Motor neuron (in vitro differentiated cells): ENCODE data around the gene NRBF2. TPM values are rescaled to one million over a fixed set of nuclear protein-coding genes. Genes with fewer than 3 reads are reported as not detected.

Experiments used
- ATAC-seq, 8 experiments: fragments of 200-7000 bp; cut with Tn5 transposase; replicated peaks in 6 of 8; 2 replicates each; pipeline ENCODE4 v1.8.0; 2021; ENCODE audit warnings: mild to moderate bottlenecking in 8 of 8, moderate library complexity in 8 of 8
- H3K27ac ChIP-seq, 2 donors: fragments of 250-450 bp; sonication (Bioruptor Pico); 2 replicates each; pipeline ENCODE4 v1.9.0; 2021; ENCODE audit warnings: antibody characterized with exemption in 2 of 2, mild to moderate bottlenecking in 2 of 2, moderate library complexity in 1 of 2
- H3K4me1 ChIP-seq, 2 donors: fragments of 250-450 bp; sonication (Bioruptor Pico); replicated peaks in 1 of 2; 2 replicates each; pipeline ENCODE4 v1.6.1; 2021; ENCODE audit warnings: antibody characterized with exemption in 2 of 2, mild to moderate bottlenecking in 2 of 2, moderate library complexity in 1 of 2
- H3K4me3 ChIP-seq, 5 donors: fragments of 250-450 bp; sonication (Bioruptor Pico); 2 replicates each; pipeline ENCODE4 v1.9.0; 2021; ENCODE audit warnings: antibody characterized with exemption in 5 of 5, mild to moderate bottlenecking in 5 of 5, moderate library complexity in 4 of 5
- WGBS, 10 experiments: fragments of 450-650 bp; shearing (Covaris generic); methylation state at CpG; one replicate each; pipeline ENCODE4 v1.0.0; 2022; 5-methylcytosine and 5-hydroxymethylcytosine counted together
- in situ Hi-C, 9 experiments: fragments of 400-800 bp; cut with MboI; loops; one replicate each; pipeline ENCODE4 v1.15.0; 2021; ENCODE audit warnings: low sequenced_read_pairs in 9 of 9, low pct_unique_long_range_greater_than_20kb in 2 of 9; ENCODE audit not compliant: unreplicated experiment in 9 of 9
- total RNA-seq, 8 experiments: library from RNA; unstranded; fragments of 300-600 nt; gene quantifications; 2 replicates each; pipeline versions ENCODE4 v1.2.3 to v1.2.4, GENCODE V29; 2022

The NRBF2 gene
- total RNA-seq, 8 experiments from 2014 or later, result 13.0 to 27.9 (median 18.2) TPM

GRCh38 chr10:63155388-63156020 is 22.4 kb downstream of the NRBF2 start:
- WGBS, 10 experiments, result 80 to 100% (median 97%) methylated on average over 1 to 5 of the region's 8 CpGs; no CpG with 5 or more reads in 4 of the 10 experiments
- Histone ChIP-seq H3K27ac (no peak overlapping the region), H3K4me3 (no peak overlapping the region), H3K4me1 (no peaks in the 10 kb centered on the region)
- ATAC-seq, result no peak
- in situ Hi-C loops, result loop anchor here in 1 of 9 experiments (25.0 kb wide), 1 partner anchor 557 kb away; no protein-coding TSS in a partner anchor

DNA sequence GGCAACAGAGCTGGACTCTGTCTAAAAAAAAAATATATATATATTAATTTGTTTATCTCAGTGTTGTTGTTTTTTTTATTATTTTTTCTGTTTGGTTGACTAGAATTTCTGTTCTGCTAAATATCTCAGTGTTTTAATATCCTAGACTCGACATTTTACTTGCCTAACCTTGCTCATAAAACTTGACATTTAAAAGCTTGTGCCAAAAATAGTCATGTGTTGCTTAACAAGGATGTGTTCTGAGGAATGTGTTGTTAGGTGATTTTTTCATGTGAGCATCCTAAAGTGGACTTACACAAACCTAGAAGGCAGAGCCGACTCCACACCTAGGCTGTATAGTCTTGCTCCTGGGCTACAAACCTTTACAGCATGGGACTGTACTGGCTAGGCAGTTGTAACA is 23.1 kb downstream of the NRBF2 start:
- H3K27ac ChIP-seq, result no peak overlapping the region
- in situ Hi-C loops, result loop anchor here in 1 of 9 experiments (25.0 kb wide), 1 partner anchor 556 kb away; no protein-coding TSS in a partner anchor
- 20 to 100% (median 86%) methylated on average over 1 to 2 of the region's 2 CpGs; no CpG with 5 or more reads in 5 of the 10 experiments for WGBS, 10 experiments
- ATAC-seq, result no peak
- no peak overlapping the region for H3K4me3 ChIP-seq
- no peaks in the 10 kb centered on the region for H3K4me1 ChIP-seq

DNA sequence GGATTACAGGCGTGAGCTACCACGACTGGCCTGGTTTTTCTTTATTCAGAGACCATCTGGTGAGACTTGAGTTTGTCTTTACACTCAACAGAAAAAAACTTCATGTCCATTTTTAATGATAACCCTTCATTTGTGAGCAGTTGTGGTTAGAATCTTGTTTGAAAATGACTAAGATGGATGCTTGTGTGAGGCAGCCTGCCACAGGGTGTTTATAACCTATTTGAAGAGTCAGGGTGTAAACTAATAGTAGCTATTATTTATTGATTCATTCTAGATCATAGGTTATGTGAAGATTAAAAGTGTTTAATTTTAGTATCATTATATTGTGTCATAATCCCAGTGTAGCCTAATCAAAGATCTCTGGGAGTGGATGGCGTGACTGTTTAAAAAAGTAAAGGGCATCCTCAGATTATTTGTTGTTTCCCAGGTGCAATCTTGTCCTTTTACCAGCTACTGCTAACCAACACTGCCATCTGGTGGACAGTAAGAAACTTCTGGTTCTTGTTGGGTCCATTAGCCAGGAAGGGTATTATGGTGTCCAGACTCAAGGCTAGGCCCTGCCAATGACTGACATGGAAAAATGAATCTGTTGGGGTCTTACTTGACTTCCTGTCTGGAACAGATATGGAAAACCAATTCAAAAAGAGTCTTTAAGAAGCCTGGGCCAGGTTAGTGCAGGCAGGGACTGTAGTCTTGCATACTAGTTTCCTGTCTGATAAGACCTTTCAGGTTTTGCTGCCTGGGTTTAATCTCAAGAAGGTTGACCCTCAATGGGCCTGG is 24.9 kb downstream of the NRBF2 start:
- Histone ChIP-seq H3K4me3 (no peak overlapping the region), H3K27ac (no peak overlapping the region), H3K4me1 (no peaks in the 10 kb centered on the region)
- peak; percentile 35 to 79 (median 68) for ATAC-seq
- in situ Hi-C loops, result loop anchor here in 1 of 9 experiments (25.0 kb wide), 1 partner anchor 554 kb away; no protein-coding TSS in a partner anchor
- 0 to 100% (median 74%) methylated on average over 1 to 3 of the region's 3 CpGs; no CpG with 5 or more reads in 2 of the 10 experiments for WGBS, 10 experiments

GRCh38 chr10:63161592-63161991 is 28.5 kb downstream of the NRBF2 start:
- WGBS, 10 experiments, result 8 to 100% (median 59%) methylated on average over 1 to 2 of the region's 2 CpGs; no CpG with 5 or more reads in 2 of the 10 experiments
- in situ Hi-C loops, result loop anchor here in 1 of 9 experiments (25.0 kb wide), 1 partner anchor 551 kb away; no protein-coding TSS in a partner anchor
- Histone ChIP-seq H3K4me3 (no peak overlapping the region), H3K27ac (no peak overlapping the region), H3K4me1 (no peaks in the 10 kb centered on the region)
- ATAC-seq, result no peak

GRCh38 chr10:63164166-63164623 is 31.1 kb downstream of the NRBF2 start:
- in situ Hi-C loops, result loop anchor here in 1 of 9 experiments (25.0 kb wide), 1 partner anchor 548 kb away; no protein-coding TSS in a partner anchor
- H3K4me1 ChIP-seq, result no peaks in the 10 kb centered on the region
- 60 to 100% (median 80%) methylated on average over 1 to 2 of the region's 2 CpGs; no CpG with 5 or more reads in 1 of the 10 experiments for WGBS, 10 experiments
- no peak overlapping the region for H3K4me3 ChIP-seq
- H3K27ac ChIP-seq, result no peak overlapping the region
- peak in 2 of 8 experiments; percentile 19 to 31 for ATAC-seq

GRCh38 chr10:63165249-63165648 is 32.1 kb downstream of the NRBF2 start:
- in situ Hi-C loops, result loop anchor here in 1 of 9 experiments (25.0 kb wide), 1 partner anchor 547 kb away; no protein-coding TSS in a partner anchor

DNA sequence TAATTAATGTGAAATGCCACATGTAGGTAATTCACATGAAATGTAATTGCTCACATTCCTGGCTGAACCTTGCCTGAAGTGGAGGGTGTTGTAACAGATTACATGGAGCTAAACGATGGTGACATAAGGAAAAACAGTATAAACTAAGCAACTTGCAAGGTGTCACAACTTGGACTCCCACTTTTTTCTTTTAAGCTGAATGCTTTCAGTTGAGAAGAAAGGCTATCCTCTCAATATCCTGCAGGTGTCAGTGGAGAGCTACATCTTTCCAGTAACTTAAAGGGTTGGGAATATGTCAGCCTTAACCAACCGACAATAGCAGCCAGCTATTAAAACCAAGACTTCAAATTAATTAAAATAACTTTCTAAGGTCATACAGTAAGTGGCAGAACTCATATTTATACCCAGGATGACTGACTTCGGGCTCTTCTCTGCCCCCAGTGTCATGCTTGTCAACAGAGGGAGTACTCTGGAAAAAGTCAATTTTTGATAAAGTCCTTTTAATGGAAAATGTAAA is 33.7 kb downstream of the NRBF2 start:
- WGBS, 10 experiments, result 0 to 40% (median 18%) methylated on average over 1 to 3 of the region's 3 CpGs
- H3K4me1 ChIP-seq, result no peaks in the 10 kb centered on the region
- H3K27ac ChIP-seq, result no peak overlapping the region
- H3K4me3 ChIP-seq, result no peak overlapping the region
- in situ Hi-C loops, result loop anchor here in 1 of 9 experiments (25.0 kb wide), 1 partner anchor 546 kb away; no protein-coding TSS in a partner anchor
- peak in 7 of 8 experiments; percentile 40 to 72 (median 61) for ATAC-seq

More at GRCh38 chr10:63165249-63165648, 32.1 kb downstream of the NRBF2 start:
- H3K4me1 ChIP-seq, result no peaks in the 10 kb centered on the region
- WGBS, 10 experiments, result 85 to 100% (median 98%) methylated on average over 3 to 7 of the region's 7 CpGs
- no peak overlapping the region for H3K4me3 ChIP-seq
- no peak overlapping the region for H3K27ac ChIP-seq
- no peak for ATAC-seq

DNA sequence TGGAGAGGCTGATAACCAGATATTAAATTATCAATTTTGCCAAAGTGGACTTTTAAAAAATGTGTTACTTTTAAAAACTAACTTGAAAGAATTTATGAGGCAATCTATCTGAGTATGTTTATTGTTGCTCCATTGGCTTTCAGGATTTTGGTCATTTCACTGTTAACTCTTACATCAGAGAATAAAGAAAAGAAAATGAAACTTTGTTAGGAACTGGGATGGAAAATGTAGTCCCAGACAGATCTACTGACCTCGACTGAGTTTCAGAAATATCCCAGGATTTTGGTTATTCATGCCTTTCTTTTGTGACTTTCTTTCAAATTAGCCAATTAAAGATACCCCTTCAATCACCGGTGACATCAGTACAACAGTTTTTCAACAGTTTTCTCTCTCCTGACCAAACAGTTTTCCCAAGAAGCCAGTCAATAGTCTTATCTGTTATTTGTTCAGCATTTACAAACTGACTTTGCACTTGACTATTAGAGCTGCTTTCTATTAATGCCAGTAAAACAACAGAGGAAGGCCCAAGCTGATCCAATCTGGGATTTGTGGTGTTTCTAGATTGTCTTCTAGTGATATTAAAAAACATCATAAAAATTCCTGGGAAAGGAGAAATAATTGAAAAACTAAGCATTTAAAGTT is 35.8 kb downstream of the NRBF2 start:
- Histone ChIP-seq H3K27ac (no peak overlapping the region), H3K4me3 (no peak overlapping the region), H3K4me1 (no peaks in the 10 kb centered on the region)
- WGBS, 10 experiments, result 43 to 100% (median 75%) methylated on average over 1 to 2 of the region's 2 CpGs
- in situ Hi-C loops, result loop anchor here in 1 of 9 experiments (25.0 kb wide), 1 partner anchor 543 kb away; no protein-coding TSS in a partner anchor
- no peak for ATAC-seq

GRCh38 chr10:63169624-63170023 is 36.5 kb downstream of the NRBF2 start:
- 63 to 100% (median 86%) methylated on average over 1 to 2 of the region's 2 CpGs; no CpG with 5 or more reads in 3 of the 10 experiments for WGBS, 10 experiments
- H3K4me3 ChIP-seq, result no peak overlapping the region
- peak in 1 of 8 experiments; percentile 12 for ATAC-seq
- in situ Hi-C loops, result loop anchor here in 1 of 9 experiments (25.0 kb wide), 1 partner anchor 543 kb away; no protein-coding TSS in a partner anchor
- no peak overlapping the region for H3K27ac ChIP-seq
- H3K4me1 ChIP-seq, result no peaks in the 10 kb centered on the region

GRCh38 chr10:63171255-63171855 is 38.2 kb downstream of the NRBF2 start:
- no peak for ATAC-seq
- 80 to 100% (median 100%) methylated on average over 1 of the region's 1 CpG; no CpG with 5 or more reads in 5 of the 10 experiments for WGBS, 10 experiments
- H3K4me1 ChIP-seq, result no peaks in the 10 kb centered on the region
- no peak overlapping the region for H3K4me3 ChIP-seq
- in situ Hi-C loops, result loop anchor here in 1 of 9 experiments (25.0 kb wide), 1 partner anchor 541 kb away; no protein-coding TSS in a partner anchor
- H3K27ac ChIP-seq, result no peak overlapping the region

- in situ Hi-C loops, result loop anchor here in 1 of 9 experiments (25.0 kb wide), 1 partner anchor 540 kb away; no protein-coding TSS in a partner anchor
- no peak overlapping the region for H3K4me3 ChIP-seq
- 89 to 100% (median 100%) methylated on average over 1 of the region's 1 CpG; no CpG with 5 or more reads in 3 of the 10 experiments for WGBS, 10 experiments
- H3K4me1 ChIP-seq, result no peaks in the 10 kb centered on the region
- no peak for ATAC-seq
- H3K27ac ChIP-seq, result no peak overlapping the region
Measured at GRCh38 chr10:63171926-63172325, 38.8 kb downstream of the NRBF2 start.
